ENCODE measurements around the gene ACP7. TPM values are rescaled to one million over a fixed set of nuclear protein-coding genes. Genes with fewer than 3 reads are reported as not detected.

Gene ACP7
- total and polyA plus RNA-seq, 8 donors = 0.13 to 0.23 (median 0.18) TPM; not detected in 2

DNA sequence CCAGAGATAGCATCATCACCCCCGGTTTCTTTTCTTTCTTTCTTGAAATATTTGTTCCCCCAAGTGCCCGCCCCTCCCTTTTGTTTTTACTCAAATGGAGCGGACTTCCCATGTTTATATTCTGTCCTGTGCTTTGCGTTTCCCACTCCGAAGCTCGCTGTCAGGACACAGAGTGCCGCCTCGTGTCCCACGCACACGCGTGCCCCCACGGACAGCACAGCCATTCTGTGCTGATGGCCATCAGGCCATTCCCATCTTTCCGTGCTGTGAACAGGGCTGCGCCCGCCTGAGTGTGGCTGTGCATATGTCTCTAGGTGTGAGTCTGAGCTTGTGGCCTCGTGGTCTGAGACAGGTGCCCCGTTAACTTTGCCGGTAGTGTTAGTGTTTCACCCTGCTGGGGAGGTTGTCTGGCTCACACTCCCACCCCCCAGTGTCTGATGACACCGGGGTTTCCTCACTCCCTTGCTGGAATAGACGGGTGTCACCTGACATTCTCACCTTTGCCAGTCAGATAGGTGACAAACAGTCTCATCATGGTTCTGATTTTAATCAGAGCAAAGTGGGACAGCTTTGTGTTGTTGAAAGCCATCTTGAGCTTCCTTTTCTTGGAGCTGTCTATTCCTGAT is 48.3 kb downstream of the ACP7 start:
- Histone ChIP-seq H3K27me3 (no peaks in the 10 kb centered on the region), H3K36me3 (no peaks in the 10 kb centered on the region), H3K4me3 (no peak overlapping the region), H3K4me1 (peaks cover 27 to 85% of the 10 kb centered on the region in 2 donors), H3K27ac (peak overlapping the region in 1 of 2 donors; percentile 71), H3K9me3 (no peaks in the 10 kb centered on the region)
- ATAC-seq (no peak), DNase-seq (peak in 1 of 4 donors; percentile 75)
- TF ChIP-seq, protein P1, sequence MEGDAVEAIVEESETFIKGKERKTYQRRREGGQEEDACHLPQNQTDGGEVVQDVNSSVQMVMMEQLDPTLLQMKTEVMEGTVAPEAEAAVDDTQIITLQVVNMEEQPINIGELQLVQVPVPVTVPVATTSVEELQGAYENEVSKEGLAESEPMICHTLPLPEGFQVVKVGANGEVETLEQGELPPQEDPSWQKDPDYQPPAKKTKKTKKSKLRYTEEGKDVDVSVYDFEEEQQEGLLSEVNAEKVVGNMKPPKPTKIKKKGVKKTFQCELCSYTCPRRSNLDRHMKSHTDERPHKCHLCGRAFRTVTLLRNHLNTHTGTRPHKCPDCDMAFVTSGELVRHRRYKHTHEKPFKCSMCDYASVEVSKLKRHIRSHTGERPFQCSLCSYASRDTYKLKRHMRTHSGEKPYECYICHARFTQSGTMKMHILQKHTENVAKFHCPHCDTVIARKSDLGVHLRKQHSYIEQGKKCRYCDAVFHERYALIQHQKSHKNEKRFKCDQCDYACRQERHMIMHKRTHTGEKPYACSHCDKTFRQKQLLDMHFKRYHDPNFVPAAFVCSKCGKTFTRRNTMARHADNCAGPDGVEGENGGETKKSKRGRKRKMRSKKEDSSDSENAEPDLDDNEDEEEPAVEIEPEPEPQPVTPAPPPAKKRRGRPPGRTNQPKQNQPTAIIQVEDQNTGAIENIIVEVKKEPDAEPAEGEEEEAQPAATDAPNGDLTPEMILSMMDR (IDR thresholded peaks at IDR 0.05) = no peak
- intact Hi-C loops (cut with DNase I) = no loop called here

DNA sequence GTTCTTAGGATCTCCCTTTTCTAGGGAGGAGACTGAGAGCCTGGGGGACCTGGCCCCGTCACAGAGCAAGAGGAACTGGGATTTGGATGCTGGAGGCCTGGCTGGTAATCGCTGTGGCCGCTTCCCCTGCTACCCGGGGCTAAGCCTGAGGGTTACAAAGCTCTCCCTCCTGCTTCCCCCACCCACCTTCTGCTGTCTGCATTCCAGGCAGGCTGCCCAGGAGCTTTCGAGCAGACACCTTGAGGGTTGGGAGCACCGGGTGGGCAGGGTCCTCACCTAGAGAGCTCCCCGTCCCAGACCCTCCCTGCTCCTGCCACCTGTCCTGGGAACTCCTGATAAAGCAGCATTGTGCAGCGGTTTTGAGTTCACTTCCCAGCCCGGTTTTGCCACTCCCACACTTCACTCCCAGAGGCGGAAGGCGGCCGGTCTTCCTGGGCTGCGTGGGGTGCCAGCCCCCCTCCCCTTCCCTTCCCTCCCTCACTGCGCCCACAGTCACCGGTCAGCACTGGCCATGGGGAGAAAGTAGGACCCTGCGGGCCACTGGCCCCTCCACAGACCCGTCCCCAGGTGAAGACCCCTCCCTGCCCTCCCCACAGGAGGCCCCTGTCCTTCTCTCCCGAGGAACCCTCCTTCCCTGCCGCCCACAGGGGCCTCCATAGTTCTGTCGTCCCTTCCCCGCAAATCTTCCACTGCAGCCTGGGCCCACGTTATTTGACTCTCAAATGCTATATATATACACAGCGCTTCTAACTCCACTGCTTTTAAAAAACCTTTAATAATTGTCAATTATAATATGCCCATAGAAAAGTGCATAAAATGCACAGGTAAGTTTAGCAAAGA is 49.5 kb downstream of the ACP7 start:
- Histone ChIP-seq H3K27ac (peak overlapping the region; percentile 56 to 71), H3K36me3 (no peaks in the 10 kb centered on the region), H3K27me3 (no peaks in the 10 kb centered on the region), H3K4me3 (no peak overlapping the region), H3K9me3 (no peaks in the 10 kb centered on the region), H3K4me1 (peaks cover 23 to 78% of the 10 kb centered on the region in 2 donors)
- peak in 3 of 4 donors; percentile 54 to 83 (median 67) for DNase-seq
- intact Hi-C loops (cut with DNase I) = no loop called here
- TF ChIP-seq, protein P1 (IDR thresholded peaks at IDR 0.05) = no peak
- peak; percentile 89 for ATAC-seq

DNA sequence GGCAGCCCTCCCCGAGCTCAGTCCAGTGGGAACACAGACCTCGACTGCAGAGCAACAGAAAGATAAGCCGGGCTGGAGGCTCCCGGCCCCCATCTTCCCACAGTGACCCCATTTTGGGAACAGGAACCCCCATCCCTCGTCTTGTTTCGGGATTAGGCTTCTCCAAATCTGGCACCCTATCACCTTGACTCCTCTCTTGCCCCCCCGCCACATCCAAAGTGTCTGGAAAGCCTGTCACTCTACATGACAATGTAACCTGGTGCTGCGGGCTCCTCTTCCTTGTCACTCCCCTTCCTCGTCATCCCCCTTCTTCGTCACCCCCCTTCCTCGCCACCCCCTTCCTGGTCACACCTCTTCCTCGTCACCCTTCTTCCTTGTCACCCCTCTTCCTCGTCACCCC is 51.5 kb downstream of the ACP7 start:
- intact Hi-C loops (cut with DNase I) = no loop called here
- TF ChIP-seq, protein P1 (IDR thresholded peaks at IDR 0.05) = no peak
- no peaks in the 10 kb centered on the region for H3K27me3 ChIP-seq
- H3K27ac ChIP-seq = no peak overlapping the region
- no peak for ATAC-seq
- H3K4me1 ChIP-seq = peaks cover 34 to 71% of the 10 kb centered on the region in 2 donors
- H3K9me3 ChIP-seq = no peaks in the 10 kb centered on the region
- no peak overlapping the region for H3K4me3 ChIP-seq
- peak in 1 of 4 donors; percentile 10 for DNase-seq
- H3K36me3 ChIP-seq = no peaks in the 10 kb centered on the region

DNA sequence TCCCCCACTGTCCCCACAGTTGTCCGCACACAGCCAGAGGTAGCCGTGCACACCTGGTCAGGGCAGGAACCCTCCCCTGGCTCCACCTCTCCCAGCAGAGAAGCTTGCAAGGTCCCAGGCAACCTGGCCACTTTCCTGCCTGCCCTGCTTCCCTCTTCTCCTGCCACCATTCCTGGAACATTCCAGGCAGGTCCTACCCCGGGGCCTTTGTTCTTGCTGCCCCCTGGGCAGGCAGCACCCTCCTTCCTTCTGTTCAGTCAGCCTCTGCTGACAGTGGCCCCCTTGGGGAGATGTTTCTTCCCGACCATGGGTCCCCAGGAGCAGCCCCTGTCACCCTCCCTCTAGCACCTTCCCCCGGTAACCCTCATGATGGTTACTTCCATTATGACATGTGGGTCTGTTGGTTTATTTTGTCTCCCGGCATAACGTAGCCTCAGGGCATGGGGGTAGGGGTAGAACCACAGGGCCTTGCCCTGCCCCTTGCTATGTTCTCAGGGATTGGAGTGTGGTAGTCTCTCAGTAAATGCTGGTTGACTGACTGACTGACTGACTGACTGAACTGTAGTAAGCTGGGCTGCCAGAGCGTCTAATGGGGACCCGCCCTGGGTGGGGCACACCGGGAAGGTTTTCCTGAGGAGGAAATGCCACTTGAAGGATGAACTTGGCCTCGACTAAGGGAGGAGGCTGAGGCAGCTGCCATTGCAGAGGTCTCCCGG is 52.2 kb downstream of the ACP7 start:
- DNase-seq = peak in 1 of 4 donors; percentile 44
- Histone ChIP-seq H3K4me1 (peaks cover 32 to 64% of the 10 kb centered on the region in 2 donors), H3K27me3 (no peaks in the 10 kb centered on the region), H3K4me3 (peak overlapping the region in 1 of 2 donors; percentile 23), H3K27ac (peak overlapping the region; percentile 63 to 67), H3K9me3 (no peaks in the 10 kb centered on the region), H3K36me3 (no peaks in the 10 kb centered on the region)
- ATAC-seq = no peak
- intact Hi-C loops (cut with DNase I) = no loop called here
- TF ChIP-seq, protein P1 (IDR thresholded peaks at IDR 0.05) = no peak
